Left renal pelvis (tissue), 4 donors: ENCODE results near the gene FNBP1L. TPM values are rescaled to one million over a fixed set of nuclear protein-coding genes. Genes with fewer than 3 reads are reported as not detected.

Source experiments
- DNase-seq, 4 donors: peaks; one replicate each; pipeline ENCODE4 v3.0.0-alpha.2; 2013; ENCODE audit warnings: low read depth in 4 of 4, low spot score in 3 of 4
- polyA plus RNA-seq, 4 donors: library from polyadenylated mRNA; unstranded; fragments of 120-200 nt; gene quantifications; one replicate each; pipeline ENCODE4 v1.2.1, GENCODE V29; 2013; ENCODE audit not compliant: insufficient read length in 4 of 4

FNBP1L gene
- 100 to 1,000 TPM in 3 of 4 donors, 10 to 100 TPM in 1; 56.6 to 132 (median 118) TPM for polyA plus RNA-seq

DNA sequence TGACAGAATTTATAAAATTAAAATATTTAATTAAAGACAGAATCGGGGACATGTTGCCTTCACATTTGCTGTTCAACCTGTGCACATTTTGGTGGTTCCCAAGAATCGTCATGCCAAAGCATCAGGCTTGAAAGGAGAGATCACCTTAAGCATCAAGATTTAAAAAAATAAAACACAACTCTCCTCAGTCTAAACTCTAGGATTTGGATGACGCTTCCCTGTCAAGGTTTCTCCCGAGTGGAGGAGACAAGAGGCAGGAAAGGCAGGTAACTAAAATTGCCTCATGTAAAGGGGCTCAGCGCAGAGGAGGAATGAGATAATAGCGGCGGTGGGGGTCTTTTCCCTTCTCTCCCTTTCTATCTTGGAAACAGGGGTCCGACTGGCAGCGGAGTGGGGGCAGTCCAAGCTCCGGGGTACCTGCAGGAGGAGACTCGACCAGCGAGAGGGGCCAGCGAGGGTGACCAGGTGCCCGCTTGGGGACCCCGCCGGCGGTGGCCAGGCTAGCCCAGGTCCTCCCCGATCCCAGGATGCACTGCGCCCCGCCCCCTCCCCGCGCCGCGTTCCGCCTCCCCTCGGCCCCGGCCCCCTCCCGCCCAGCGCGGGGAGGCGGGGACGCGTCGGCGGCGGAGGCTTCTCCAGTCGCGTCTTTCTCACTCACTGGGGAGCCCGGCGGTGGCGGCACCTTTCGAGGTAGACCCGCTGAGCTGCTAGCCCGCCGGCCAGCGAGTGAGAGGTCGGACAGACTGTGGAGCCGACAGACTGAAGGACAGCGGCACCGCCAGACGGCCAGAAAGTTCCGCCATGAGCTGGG lies at the start of gene FNBP1L:
FNBP1L (plus strand) TSS at position 638 of the 811 bp plus-strand sequence; CDS start at position 802, 164 bp downstream.
- DNase-seq, result peak; percentile 63 to 83 (median 75)

DNA sequence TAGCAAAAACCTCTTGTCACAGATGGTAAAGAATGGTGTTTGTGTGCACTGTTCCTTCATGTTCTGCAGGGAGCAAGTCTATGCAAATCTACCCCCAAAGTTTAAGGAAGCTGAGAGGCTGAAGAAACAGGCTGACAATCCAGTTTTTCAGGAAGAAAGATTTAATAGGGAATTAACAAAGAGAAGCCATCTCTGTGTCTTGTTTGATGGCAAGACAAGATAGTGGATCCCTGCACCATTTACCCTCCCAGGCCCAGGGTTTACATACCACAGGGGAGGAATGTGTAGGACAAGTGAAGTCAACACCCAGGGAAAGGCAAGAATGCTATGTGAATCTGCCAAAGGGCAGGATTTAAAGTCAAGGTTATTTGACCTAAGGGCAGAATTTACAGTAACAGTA lies 48.1 kb upstream of the FNBP1L start:
- DNase-seq, result no peak

DNA sequence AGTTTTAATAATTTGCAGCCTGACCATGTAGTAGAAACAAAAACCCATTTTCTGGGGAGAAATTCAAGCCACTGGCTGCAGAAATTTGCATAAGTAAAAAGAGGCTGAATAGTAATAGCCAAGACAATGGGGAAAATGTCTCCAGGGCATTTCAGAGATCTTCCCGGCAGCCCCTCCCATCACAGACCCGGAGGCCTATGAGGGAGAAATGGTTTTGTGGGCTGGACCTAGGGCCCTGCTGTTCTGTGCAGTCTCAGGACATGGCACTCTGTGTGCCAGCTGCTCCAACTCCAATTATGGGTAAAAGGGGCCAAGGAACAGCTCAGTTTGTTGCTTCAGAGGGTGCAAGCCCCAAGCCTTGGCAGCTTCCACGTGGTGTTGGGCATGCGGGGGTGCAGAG lies 39.7 kb upstream of the FNBP1L start:
- DNase-seq, result no peak

DNA sequence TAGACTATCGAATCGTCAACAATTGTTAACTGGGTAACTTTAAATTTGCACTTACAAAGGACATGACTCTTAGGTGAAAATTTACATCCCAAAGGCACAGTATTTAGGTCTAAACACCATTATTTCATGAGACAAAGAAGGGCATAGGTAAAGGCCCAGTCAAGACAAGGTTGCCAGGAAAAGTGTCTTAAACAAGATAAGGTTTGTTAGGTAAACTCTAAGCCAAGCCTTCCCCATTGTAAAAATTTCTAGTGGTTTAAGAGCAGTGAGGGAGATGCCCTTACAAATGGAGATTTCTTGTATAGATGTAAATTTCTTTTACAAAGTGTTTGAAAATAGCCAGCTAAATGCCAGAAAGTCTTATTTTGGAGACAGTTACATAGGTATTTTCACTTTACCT lies 36.9 kb upstream of the FNBP1L start:
- DNase-seq, result no peak

DNA sequence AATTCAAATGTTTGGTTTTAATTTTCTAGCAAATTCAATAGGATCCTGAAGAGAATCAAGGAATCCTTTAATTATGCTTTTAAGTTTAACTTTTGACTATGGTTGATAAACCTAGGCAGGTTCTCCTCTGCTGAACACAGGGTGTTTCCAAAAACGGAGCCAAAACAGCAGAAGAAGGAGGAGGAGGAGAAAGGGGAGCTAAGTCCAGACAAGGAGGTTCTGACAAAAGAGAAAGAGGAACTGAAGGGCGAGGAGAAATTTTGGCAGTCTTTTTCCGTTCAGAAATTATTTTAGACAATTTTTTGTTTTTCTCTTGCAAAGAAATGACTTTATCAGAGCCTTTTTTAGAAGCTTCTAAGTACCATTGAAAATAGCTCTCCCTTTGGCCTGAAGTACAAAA lies 33.2 kb upstream of the FNBP1L start:
- no peak for DNase-seq

DNA sequence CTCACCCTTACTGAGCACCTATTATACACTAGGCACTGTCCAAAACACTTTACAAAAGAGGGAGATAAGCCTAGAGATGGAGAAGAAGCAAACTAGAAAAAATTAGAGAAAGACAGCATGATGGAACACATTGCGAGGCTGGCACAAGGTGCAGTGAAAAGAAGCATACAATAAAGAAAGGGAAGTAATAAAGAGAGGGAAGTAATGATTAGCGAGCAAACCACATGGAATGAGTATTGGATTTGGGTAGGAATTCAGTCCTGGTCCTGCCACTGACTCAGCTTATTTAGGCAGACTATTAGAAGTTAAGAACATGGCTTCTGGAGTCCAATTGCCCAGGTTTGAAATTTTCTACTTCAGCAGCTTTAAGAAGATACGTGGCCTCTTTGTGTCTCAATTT lies 32.6 kb upstream of the FNBP1L start:
- no peak for DNase-seq

DNA sequence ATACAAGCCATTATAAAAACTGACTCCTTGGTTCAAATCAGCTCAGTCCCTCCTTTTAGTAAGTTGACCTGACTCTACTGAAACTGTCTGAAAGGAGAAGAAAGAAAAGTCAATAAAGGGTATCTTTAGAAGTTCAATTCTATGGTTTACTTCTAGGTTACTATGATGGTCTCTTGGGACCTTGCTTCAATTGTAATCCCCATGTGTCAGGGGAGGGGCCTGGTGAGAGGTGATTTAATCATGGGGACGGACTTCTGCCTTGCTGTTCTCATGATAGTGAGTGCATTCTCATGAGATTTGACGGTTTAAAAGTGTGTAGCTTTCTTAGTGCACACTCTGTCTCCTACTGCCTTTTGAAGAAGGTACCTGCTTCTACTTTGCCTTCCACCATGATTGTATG lies 31.7 kb upstream of the FNBP1L start:
- no peak for DNase-seq

DNA sequence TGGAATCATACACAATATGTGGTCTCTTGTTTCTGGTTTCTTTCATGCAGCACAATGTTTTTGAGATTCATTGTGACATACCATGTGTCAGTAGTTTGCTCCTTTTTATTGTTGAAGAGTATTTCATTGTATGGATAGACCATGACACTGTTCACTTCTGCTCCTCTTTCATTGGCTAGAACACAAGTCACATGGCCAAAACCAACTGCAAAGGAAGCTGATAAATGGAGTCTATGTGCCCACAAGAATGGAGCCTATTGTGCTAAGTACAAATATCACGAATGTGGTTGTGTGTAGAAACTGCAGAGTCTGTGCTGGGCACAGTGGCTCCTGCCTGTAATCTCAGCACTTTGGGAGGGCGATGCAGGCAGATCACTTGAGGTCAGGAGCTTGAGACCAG lies 28.6 kb upstream of the FNBP1L start:
- DNase-seq, result no peak

DNA sequence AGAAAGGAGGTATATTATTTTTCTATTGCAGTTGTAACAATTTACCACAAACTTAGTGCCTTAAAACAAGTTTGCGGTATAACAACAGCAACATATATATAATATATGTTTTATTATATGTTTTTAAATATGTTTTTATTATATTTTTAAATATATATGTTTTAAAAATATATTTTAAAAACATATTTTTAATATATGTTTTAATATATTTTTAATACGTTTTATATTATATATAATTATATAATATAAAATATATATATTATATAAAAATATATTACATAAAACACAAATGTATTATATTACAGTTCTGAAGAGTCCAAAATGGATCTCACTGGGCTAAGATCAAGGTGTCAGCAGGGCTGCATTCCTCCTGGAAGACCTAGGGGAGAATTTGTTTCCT lies 27.5 kb upstream of the FNBP1L start:
- DNase-seq, result no peak

DNA sequence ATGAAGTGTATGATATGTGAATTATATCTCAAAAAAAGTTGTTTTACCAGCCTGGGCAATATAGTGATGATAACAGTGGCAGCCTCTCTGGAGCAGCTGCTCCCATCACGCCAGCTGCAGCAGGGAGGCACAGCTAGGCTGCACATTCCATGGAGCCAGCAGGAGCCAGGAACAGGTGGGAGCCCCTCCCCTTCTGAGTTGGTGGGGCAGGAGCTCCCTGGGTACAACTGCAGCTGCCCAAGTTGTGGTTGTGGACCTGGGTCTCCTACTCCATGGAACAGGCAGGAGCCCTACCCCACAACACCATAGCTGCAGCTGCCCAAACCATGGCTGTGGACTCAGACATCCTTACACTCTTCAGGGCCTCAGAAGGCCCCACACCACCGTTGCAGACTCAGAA lies 21.7 kb upstream of the FNBP1L start:
- no peak for DNase-seq

DNA sequence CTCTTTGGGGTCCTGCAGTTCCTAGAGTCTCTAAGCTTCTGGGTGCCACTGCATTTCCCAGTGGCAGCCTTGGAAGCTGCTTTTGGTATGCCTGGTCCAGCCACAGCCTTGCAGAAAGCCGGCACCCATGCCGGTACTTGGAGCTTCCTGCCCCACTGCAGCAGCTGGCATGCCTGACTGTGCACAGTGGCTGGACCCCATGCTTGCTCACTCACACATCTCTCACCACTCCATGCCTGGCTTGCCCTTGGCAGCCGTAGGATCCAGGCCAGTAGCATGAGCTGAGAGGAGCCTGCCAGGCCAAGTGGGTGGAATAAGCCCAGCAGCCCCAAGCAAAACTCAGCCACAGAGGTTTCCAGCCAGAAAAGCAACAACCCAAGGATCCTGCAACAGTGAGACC lies 20.3 kb upstream of the FNBP1L start:
- no peak for DNase-seq

DNA sequence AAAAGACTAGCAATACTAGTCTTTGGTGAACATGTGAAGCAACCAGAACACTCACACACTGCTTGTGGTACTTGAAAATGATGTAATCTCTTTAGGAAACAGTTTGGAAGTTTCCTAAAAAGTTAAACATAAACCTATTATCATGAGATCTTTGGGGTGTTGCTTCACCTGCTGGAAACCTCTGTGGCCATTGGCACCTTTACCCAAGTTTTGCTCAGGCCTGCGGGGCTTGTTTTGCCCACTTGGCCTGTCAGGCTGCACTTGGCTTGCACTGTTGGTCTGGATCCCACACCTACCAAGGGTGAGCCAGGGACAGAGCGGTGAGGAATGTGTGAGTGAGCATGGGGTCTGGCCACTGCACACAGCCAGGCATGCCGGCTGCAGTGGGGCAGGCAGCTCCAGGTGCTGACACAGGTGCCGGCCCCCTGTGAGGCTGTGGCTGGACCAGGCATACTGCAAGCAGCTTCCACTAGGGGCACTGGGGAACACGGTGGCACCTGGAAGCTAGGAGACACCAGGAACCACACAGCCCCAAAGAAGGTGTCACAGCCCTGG lies 14.4 kb upstream of the FNBP1L start:
- DNase-seq, result no peak

DNA sequence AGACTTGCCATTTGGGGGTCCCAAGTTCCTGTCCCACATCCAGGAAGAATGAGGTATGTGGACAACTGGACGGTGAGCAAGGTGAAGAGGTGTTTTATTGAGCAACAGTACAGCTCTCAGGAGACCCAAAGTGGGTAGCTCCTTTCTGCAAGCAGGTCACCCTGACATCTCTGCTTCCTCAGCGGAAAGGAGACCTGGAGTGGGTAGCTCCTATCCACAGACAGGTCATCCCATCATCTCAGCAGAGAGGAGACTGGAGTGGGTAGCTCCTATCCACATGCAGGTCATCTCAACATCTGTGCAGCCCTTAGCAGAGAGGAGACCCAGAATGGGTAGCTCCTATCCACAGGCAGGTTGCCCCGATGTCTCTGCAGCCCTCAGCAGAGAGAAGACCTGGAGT lies 13.8 kb upstream of the FNBP1L start:
- DNase-seq, result no peak

DNA sequence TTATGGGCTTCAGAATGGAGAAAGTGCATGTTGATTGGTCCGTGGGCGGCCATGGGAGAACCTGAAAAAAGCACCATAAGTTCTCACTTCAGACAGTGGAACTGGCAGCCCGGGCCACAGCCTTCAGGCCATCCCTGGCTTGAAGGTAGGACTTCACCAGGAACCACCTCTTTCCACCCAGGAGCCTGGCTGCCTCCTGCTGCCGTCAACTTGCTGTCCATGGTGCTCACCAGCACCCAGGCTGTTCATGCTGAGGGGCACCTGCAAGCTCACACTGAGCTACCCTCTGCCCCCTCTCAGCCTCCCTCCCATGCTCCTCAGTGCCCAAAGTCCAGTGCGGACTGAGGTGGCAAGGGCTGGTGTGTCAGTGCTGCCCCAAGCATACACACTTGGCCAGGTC lies 12.9 kb upstream of the FNBP1L start:
- no peak for DNase-seq

DNA sequence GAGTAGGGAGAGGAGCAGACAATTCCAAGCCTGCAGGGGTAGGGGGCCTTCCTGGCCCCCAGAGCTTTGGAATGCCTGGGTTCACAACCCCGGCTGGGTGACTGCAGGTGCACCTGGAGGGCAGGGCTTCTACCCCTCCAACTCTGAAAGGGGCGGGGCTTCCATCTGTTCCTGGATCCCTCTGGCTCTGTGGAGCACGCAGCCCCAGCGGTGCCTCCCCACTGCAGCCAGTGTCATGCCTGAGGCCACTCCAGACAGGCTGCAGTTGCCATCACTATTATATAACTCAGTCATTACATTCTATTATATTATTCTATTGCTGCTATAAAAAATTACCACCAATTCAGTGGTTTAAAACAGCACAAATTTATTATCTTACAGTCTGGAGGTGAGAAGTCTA lies 12.5 kb upstream of the FNBP1L start:
- DNase-seq, result no peak

DNA sequence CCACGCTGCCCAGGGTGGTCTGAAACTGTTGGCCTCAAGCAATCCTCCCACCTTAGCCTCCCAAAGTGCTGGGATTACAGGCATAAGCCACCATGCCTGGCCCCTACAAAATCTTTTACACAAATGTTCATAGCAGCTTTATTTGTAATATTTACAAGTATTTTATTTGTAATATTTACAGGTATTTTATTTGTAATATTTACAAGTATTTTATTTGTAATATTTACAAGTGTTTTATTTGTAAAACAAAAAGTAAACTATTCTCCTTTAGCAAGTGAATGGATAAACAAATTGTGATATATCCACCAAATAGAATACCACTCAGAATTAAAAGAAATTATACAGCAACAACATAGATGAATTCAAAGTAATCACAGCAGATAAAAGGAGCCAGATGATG lies 11.4 kb upstream of the FNBP1L start:
- no peak for DNase-seq

DNA sequence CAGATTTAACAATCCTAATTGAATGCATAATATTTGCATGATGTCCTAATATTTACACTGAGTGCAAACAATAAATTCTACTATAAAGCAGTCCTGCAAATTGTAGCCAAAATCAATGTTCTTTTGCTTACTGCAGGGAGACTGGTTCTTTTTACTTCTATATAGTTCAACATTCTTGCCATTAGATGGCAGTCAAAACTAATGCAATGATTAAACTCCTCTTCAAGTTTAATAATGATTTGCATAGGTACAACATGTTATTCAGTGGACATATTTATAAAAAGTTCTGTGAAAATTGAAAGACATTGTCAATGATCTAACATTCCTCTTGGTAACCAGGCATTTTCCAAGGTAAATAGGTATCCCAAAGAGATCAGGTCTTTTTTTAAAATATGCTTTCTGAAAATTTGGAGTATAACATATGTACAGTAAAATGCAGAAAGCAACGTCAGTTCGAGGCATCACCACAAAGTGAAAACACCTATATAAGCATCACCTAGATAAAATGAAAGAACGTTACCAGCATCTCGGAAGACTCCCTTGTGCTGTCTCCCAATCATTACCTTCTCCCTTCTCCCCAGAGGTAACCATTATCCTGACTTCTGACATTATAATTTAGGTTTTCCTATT lies 9.8 kb upstream of the FNBP1L start:
- peak in 1 of 4 donors; percentile 22 for DNase-seq

DNA sequence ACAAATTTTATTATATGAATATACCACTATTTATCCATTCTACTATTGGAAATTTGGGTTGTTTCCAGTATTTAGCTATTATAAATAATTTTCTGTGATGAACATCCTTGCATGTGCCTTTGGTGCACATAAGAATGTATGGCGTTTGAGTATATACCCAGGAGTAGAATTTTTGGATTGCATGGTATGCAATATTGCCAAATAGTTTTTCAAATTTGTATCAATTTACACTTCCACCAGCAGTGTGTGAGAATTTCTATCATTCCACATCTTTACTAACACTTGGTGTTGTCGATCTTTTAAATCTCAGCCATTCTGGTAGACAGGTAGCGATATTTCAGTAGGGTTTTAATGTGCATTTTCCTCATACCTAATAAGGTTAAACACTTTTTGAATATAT lies 9.2 kb upstream of the FNBP1L start:
- no peak for DNase-seq

DNA sequence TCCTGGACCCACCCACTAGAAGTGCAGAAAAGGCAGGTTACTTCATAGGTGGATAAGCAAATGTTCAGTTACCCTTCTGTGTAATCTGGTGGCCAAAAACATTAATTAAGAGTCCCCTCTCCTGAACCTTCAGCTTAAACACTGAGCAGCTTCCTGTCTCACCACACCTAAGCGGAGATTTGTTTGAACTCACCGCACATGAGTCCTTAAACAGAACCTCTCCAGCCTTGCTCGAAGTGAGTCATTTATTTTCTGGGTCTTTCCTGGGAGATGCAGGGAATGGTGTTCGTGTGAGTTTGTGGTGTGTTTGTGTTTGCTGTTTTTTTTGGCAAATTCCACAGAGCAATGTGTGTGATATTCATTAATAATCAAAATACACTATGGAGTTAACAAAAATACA lies 7.6 kb upstream of the FNBP1L start:
- DNase-seq, result no peak

DNA sequence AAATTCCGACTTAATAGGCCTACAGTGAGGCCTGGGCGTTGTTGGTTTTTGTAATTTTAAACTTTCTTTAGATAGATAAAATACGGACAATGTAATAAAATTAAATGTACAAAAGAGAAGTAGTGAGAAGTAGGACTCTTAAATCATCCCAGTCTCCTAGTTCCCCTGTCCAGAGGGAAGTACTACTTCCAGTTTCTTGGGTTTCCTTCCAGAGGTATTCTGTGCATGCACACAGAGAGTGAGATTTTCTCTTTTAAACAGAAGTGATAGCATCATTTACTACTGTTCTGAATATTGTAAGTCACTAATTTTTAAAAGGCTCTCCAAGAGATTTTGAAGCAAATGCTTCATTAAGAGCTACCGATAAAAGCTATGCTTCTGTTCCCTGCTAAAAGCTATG lies 7.2 kb upstream of the FNBP1L start:
- no peak for DNase-seq

DNA sequence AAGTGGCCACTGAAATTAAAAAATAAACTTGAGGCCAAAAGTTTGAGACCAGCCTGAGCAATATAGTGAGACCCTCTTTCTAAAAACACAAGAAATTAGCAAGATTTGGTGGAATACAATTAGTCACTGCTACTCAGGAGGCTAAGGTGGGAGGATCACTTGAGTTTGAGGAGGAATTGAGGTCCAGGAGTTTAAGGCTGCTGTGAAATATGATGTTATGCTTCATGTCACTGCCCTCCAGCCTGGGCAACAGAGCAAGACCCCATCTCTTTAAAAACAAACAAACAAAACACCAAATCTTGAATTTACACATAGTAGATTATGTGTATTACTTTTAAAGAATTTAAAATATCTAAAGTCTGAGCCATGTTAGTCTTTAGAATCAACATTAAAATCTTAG lies 6.3 kb upstream of the FNBP1L start:
- no peak for DNase-seq
